ENCODE results near the gene CREB3L1. TPM values are rescaled to one million over a fixed set of nuclear protein-coding genes. Genes with fewer than 3 reads are reported as not detected.

Gene CREB3L1
- total and polyA plus RNA-seq, 2 donors (not counting 3 experiments of a cell fraction or from before 2014, with no cell fraction given): 0.23 to 0.84 TPM

DNA sequence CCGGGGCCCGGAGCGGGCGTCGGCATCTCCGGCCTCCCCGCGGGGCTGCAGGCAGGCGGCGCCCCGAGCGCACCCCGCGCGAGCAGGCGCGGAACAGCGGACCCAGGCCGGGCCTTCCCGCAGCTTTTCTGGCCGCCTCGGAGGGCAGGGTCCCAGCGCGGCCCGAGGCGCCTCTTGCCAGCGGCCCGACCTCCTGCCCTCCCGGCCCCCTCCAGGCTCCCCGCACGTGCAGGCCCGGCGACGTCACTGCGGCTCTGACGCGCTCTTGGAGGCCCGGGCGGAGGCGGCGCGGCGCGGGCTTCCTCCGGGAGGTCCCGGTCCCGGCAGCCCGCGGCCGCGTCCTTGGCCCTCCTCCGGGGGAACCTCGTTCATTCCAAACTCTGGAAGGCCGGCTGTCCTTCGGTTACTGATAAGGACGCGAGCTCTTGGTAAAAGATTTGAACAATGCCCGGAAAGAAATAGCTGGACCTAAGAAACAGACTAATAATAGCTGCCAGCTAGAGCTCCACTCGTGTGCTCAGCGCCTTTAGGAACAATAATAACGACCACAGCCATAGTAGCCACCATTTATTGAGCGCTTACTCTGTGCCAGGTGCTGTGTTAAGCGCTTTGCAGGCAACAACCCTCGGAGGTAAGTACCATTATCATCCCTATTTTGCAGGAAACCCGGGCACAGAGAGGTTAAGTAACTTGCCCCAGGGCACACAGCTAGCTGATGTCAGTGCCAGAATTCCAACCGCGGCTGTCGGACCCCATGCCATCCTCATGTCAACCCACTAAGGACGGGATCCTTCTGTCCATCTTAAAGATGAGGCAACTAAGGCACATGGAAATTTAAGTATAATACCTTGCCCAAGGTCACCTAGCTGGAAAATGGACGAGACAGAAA is 39.1 kb upstream of the CREB3L1 start:
- H4K20me1 ChIP-seq (replicated peaks; ENCODE audit: control insufficient read depth, extremely low read depth, insufficient read depth, low read length): no peaks in the 10 kb centered on the region
- peaks cover 0 to 8% of the 10 kb centered on the region in 2 experiments for H3K27me3 ChIP-seq (ENCODE audit: control insufficient read depth in 2 of 2, insufficient read depth in 2 of 2, low read length in 2 of 2)
- dilution Hi-C loops (cut with MboI; ENCODE audit: extremely low pct_ligation_motif_present, low sequenced_read_pairs) (no loop called here), intact Hi-C loops (cut with micrococcal nuclease) (loop anchor here (2.0 kb wide), 2 partner anchors 274 to 298 kb away; no protein-coding TSS in a partner anchor)
- FAIRE-seq (peak; percentile 91), DNase-seq (ENCODE audit: low read depth, low spot score) (peak; percentile 82)
- peaks cover 30% of the 10 kb centered on the region for H3K4me1 ChIP-seq (ENCODE audit: control insufficient read depth, extremely low read depth, insufficient read depth, low read length)
- peak overlapping the region; percentile 25 to 64 (median 39) for H3K4me3 ChIP-seq (replicated peaks in 1 of 3; ENCODE audit: insufficient read depth in 1 of 3, low read depth in 1 of 3, low read length in 3 of 3)
- peak overlapping the region; percentile 63 for H3K9ac ChIP-seq (replicated peaks; ENCODE audit: extremely low read depth, insufficient read depth, low read length)
- POLR2A ChIA-PET: interaction anchor here (0.6 to 1.1 kb wide), 5 partner anchors 41 to 1517 kb away, joined by 3 to 6 read pairs (median 3); no protein-coding TSS in a partner anchor
- no peaks in the 10 kb centered on the region for H3K79me2 ChIP-seq (ENCODE audit: control insufficient read depth, insufficient read depth, low read length)
- TF ChIP-seq FOS (IDR thresholded peaks at IDR 0.05; ENCODE audit: borderline replicate concordance, insufficient read depth, low read length) (peak; percentile 14), POLR2A (IDR thresholded peaks at IDR 0.05; ENCODE audit: low read depth, low read length) (peak; percentile 70), EZH2 (IDR thresholded peaks at IDR 0.05; ENCODE audit: borderline replicate concordance, low read depth, low read length, severe bottlenecking) (no peak)
- H2AFZ ChIP-seq (ENCODE audit: low read depth, low read length): peak overlapping the region; percentile 87
- H3K27ac ChIP-seq (ENCODE audit: insufficient read depth, low read depth, low read length): peak overlapping the region; percentile 86
- H3K9me3 ChIP-seq (replicated peaks; ENCODE audit: control insufficient read depth, insufficient read depth, low read length): no peaks in the 10 kb centered on the region
- TSS peak; percentile 20 for BruUV-seq (replicated peaks)
- H3K36me3 ChIP-seq (ENCODE audit: control insufficient read depth in 2 of 2, extremely low read depth in 1 of 2, insufficient read depth in 2 of 2, low read length in 2 of 2): no peaks in the 10 kb centered on the region
- no peaks in the 10 kb centered on the region for H3K9me1 ChIP-seq (replicated peaks; ENCODE audit: control insufficient read depth, extremely low read depth, insufficient read depth, low read length)
- CTCF ChIA-PET: interaction anchor here (0.5 to 9.4 kb wide), 27 partner anchors 11 to 273 kb away, joined by 3 to 367 read pairs (median 4); partner anchors contain the start of gene DGKZ
- H3K4me2 ChIP-seq (ENCODE audit: insufficient read depth, low read length): peak overlapping the region; percentile 90

Data from endothelial cell of umbilical vein (primary cell).